Activated T-helper 17 cell treated with anti-CD3 and anti-CD28 coated beads, Interleukin-2, amount 50 U/mL, for 72 hours (primary cell): ENCODE results near the gene LTB4R. TPM values are rescaled to one million over a fixed set of nuclear protein-coding genes. Genes with fewer than 3 reads are reported as not detected.
A peak's percentile ranks its signal among the peaks of the same experiment; 100 is the strongest.

Experiments
- ATAC-seq: fragments of 150-1000 bp; cut with Tn5 transposase; replicated peaks from 2 replicates; pipeline ENCODE4 v1.10.0; 2021; ENCODE audit warnings: mild to moderate bottlenecking, moderate library complexity
- H3K27ac Mint-ChIP-seq: one replicate; pipeline ENCODE4 v1.8.0; 2022; ENCODE audit warnings: mixed read lengths
- H3K27me3 Mint-ChIP-seq: one replicate; pipeline ENCODE4 v1.8.0; 2022; ENCODE audit warnings: mixed read lengths
- H3K36me3 Mint-ChIP-seq: one replicate; pipeline ENCODE4 v1.8.0; 2022; ENCODE audit warnings: low read depth, mild to moderate bottlenecking, mixed read lengths
- H3K4me1 Mint-ChIP-seq: one replicate; pipeline ENCODE4 v1.8.0; 2022; ENCODE audit warnings: mixed read lengths
- H3K4me3 Mint-ChIP-seq: one replicate; pipeline ENCODE4 v1.8.0; 2022; ENCODE audit warnings: mild to moderate bottlenecking, mixed read lengths
- H3K9me3 Mint-ChIP-seq: one replicate; pipeline ENCODE4 v1.8.0; 2022; ENCODE audit warnings: mixed read lengths
- total RNA-seq, 2 donors: library from RNA; stranded (reverse); gene quantifications; one replicate each; pipeline ENCODE4 v1.2.3, GENCODE V29; 2022

Gene LTB4R
- total RNA-seq, 2 donors from 2014 or later: 11.6 to 21.4 TPM

DNA sequence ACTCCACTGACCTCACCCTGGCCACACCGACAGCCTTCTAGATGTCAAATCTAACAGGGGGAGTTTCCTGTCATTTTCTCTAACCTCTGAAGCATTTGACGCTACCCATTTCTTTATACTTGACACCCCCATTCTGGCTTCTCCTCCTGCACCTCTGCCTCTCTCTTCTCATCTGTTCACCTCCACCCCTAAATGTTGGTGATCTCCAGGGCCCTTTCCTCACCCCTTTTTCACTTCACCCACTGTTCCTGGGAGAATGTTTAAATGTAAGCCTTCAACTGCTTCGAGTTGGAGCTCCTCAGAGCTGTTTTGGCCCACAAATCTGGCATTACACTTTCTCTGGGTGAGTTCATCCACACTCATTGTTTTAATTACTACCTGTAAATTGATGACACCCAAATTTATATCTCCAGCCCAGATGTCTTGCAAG is 39.5 kb upstream of the LTB4R start:
- Mint-ChIP-seq H3K9me3 (no peaks in the 10 kb centered on the region), H3K4me1 (peaks cover 34% of the 10 kb centered on the region), H3K36me3 (peaks cover 15% of the 10 kb centered on the region), H3K27ac (peak overlapping the region; percentile 95), H3K4me3 (peak overlapping the region; percentile 97), H3K27me3 (no peaks in the 10 kb centered on the region)
- no peak for ATAC-seq

DNA sequence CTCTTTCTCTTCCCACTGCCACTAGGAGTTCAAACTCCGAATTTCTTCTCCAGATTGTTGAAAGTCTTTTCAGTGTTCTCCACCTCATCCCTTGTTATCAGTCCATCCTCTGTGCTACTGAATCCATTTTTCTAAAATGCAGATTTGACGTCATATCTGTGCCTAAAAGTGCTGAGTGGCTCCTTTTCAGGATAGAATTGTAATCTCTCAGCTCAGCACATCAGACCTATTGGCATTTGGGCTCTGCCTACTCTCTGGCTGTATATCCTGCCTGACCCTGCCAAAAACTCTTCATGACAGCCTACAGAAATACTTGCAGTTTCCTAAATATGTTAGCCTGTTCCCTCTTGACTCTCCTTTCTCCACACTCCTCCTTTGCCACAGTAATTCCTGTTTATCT is 38.8 kb upstream of the LTB4R start:
- ATAC-seq: no peak
- peak overlapping the region; percentile 97 for H3K4me3 Mint-ChIP-seq
- peaks cover 9% of the 10 kb centered on the region for H3K36me3 Mint-ChIP-seq
- H3K4me1 Mint-ChIP-seq: peaks cover 36% of the 10 kb centered on the region
- peak overlapping the region; percentile 95 for H3K27ac Mint-ChIP-seq
- H3K9me3 Mint-ChIP-seq: no peaks in the 10 kb centered on the region
- no peaks in the 10 kb centered on the region for H3K27me3 Mint-ChIP-seq

DNA sequence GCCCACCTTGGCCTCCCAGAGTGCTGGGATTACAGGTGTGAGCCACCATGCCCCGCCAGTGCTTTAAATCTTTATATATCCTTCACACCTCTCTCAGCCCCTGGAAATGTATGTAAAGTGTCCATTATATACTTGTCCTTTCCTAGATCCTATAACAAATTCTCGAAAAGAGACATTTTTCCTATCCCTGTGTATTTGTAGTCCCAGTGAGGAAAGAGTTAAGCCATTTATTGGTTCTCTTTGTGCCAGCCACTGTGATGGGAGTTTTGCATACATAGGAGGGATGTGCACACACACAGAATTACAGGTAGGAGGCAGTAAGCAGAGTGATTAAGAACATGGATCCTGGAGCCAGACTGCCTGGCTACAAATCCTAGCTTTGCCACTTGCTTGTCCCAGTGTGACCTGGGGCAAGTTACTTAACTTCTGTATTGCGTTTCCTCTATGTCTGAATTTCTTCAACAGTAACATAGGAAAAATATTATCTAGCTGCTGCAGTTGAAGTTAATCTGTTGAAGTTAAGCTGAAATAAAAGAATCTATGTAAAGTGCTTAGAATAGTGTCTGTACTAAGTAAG is 37.8 kb upstream of the LTB4R start:
- H3K4me3 Mint-ChIP-seq: peak overlapping the region; percentile 97
- H3K36me3 Mint-ChIP-seq: peaks cover 7% of the 10 kb centered on the region
- H3K9me3 Mint-ChIP-seq: peaks cover 3% of the 10 kb centered on the region
- peaks cover 40% of the 10 kb centered on the region for H3K4me1 Mint-ChIP-seq
- no peaks in the 10 kb centered on the region for H3K27me3 Mint-ChIP-seq
- ATAC-seq: no peak
- H3K27ac Mint-ChIP-seq: peak overlapping the region; percentile 40

DNA sequence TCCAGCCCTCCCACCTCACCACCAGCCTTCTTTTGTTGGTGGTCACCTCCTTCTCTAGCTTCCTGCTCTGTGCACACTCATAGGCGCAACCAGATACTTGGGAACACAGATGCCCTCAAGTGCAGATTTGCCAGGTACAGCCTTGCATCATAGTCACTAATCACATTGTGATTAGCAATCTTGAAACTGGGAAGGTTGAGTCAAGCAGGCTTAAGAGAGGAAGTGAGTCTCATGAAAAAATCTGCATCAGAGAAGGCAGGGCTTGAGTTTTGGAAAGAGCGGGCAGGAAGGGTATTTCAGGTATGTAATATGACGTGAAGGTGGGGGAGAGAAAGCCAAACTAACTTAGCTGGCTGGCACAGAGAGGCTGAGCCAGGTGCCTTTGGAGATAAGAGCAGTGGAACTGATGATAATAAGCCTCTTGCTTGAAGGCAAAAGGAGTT is 37.2 kb upstream of the LTB4R start:
- Mint-ChIP-seq H3K27me3 (no peaks in the 10 kb centered on the region), H3K27ac (peak overlapping the region; percentile 40), H3K36me3 (peaks cover 6% of the 10 kb centered on the region), H3K4me3 (peak overlapping the region; percentile 97), H3K9me3 (peaks cover 3% of the 10 kb centered on the region), H3K4me1 (peaks cover 46% of the 10 kb centered on the region)
- peak; percentile 81 for ATAC-seq

DNA sequence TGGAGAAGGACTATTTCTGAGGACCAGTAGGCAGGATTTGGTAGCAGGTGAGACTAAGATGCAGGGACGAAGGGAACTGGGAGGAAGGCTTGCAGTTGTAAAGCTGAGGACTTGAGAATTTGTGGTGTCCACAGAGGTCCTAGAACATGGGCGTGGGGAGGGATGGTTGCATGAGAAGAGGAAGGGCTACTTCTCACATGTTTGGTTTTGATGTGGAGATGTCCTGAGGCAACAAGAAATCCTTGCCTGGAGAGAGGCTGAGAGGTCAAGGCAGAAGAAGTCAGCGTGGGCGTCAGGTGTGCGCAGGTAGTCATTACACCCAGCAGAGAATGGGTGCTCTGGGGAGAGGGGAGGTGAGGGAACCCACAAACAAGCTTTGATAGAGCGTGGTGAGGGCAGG is 34.2 kb upstream of the LTB4R start:
- H3K36me3 Mint-ChIP-seq: no peaks in the 10 kb centered on the region
- H3K9me3 Mint-ChIP-seq: peaks cover 3% of the 10 kb centered on the region
- H3K27me3 Mint-ChIP-seq: no peaks in the 10 kb centered on the region
- ATAC-seq: no peak
- peak overlapping the region; percentile 12 for H3K27ac Mint-ChIP-seq
- no peak overlapping the region for H3K4me3 Mint-ChIP-seq
- peaks cover 54% of the 10 kb centered on the region for H3K4me1 Mint-ChIP-seq

DNA sequence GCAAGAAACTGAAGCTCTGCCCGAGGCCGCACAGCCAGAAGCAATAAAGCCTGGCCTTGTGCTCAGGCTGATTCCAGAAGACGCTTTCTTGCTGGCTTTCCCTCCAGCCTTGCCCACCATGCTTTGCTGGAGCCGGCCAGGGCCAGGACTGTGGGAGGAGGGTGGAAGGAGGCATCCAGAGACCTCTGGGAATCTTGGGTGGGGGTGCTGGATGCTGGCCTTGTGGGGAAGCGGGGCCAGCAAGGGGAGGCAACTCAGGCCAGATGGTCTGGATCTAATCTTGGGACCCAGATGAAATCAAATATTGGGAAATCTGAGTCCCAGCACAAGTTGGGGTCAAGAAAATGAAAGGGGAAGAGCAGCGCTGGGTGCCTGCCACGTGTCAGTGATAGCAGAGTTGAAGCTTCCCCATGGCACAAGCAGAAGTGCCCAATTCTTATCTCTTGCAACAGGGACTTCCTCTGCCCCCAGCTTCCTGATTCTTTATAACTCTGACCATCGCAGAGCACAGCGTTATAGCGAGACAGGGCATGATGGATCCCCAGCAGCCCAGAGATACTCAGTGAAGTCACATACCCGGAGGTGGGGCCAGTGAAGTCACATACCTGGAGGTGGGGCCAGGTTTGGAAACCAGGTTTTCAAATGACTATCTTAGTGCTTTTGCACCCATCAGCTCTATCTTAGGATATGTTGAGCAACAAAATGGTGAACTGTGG is 33.5 kb upstream of the LTB4R start:
- H3K27ac Mint-ChIP-seq: peak overlapping the region; percentile 9

DNA sequence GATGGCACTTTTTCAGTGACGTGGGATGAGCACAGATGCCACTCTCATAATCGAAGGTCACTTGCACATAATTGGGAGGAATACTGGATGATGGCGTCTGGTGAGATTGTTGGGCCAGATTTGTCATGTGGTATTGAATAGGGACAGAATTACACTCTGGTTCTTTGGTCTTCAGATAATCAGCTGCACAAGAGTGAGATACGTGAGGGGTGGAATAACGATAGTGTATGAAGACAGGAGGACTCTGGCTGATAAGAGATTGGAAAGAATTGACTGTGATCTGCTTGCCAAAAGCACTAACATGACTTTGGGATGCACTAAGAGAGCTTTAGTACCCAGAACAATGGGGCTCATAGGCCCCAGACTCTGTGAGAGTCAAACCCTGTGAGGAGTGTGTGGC is 32.9 kb upstream of the LTB4R start:
- peak overlapping the region; percentile 41 for H3K4me3 Mint-ChIP-seq
- no peaks in the 10 kb centered on the region for H3K27me3 Mint-ChIP-seq
- H3K36me3 Mint-ChIP-seq: no peaks in the 10 kb centered on the region
- ATAC-seq: no peak
- H3K9me3 Mint-ChIP-seq: peaks cover 3% of the 10 kb centered on the region
- peaks cover 46% of the 10 kb centered on the region for H3K4me1 Mint-ChIP-seq
- peak overlapping the region; percentile 9 for H3K27ac Mint-ChIP-seq

More for the DNA sequence above, 33.5 kb upstream of the LTB4R start:
- peaks cover 3% of the 10 kb centered on the region for H3K9me3 Mint-ChIP-seq
- H3K4me3 Mint-ChIP-seq: peak overlapping the region; percentile 41
- H3K4me1 Mint-ChIP-seq: peaks cover 48% of the 10 kb centered on the region
- H3K27me3 Mint-ChIP-seq: no peaks in the 10 kb centered on the region
- ATAC-seq: no peak
- H3K36me3 Mint-ChIP-seq: no peaks in the 10 kb centered on the region

DNA sequence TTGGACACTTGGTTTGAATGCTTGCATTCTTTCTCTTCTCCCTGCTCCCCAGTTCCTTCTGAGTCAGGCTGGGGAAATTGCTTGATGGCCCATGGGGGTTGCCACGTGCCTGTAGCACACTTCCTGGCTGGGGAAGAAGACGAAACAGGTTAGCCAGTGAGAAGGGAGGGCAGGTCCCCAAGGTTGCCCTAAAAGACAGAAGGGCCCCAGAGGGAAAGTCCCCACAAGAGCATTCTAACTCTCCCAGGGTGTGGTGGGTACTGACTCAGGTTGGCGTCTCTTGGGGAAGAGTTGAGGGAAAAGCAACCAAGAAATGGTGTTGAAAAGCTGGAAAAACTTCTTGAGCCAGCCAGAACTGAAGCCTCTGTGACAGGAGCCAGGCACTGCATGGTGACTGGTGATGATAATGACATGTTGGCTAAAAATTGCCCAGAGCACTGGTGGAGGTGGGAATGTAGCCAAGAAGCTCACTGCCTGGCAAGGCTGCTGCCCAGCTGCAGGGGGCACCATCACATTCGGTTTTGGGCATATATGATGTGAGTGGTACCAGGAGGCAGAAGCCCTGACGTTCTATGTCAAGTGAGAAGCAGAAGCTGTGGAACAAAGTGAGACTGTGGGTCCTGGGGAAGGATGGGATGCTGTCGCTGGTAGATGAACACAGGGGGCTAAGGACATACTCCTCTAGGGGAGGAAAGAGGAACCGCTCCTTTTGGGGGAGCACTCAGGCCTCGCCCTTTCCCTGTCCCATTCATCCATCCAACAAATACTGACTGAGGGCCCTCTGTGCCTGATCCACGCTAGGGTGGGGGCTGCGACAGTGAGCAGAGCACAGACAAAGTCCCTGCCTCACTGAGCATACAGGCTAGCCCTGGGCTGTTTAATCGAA is 31.8 kb upstream of the LTB4R start:
- ATAC-seq: peak; percentile 96
- Mint-ChIP-seq H3K4me1 (peaks cover 36% of the 10 kb centered on the region), H3K4me3 (peak overlapping the region; percentile 41), H3K27ac (peak overlapping the region; percentile 77), H3K36me3 (no peaks in the 10 kb centered on the region), H3K27me3 (no peaks in the 10 kb centered on the region), H3K9me3 (peaks cover 3% of the 10 kb centered on the region)

DNA sequence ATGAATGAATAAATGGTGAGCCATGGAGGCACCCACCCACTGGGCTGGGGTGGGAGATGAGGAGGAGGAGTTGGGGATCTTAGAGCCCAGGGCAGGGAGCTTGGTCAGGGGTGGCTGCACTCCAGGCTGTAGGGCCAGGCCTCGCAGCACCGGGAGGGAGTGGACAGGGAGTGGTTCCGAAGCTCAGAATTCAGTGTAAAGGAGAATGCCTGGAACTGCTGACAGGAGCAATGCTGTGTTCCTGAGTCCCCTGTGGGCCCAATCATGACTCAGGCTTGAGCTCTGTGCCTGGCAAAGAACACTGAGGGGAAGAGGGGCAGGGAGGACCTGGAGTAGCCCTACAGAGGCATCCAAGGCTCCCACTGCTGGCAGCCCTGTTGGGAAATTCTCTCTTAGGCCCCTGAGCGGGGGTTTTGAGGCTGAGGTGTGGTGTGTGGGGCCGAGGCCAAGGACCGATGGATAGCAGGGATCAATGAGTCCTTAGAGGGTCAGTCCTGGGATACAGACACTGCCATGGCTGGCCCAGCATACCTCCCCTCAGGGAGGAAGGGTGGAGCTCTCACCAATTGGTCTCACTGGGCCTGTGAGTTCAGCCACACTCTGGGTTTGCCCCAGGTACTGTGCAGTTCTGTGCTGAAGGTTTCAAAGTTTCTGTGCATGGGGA is 30.4 kb upstream of the LTB4R start:
- H3K4me3 Mint-ChIP-seq: no peak overlapping the region
- peak overlapping the region; percentile 77 for H3K27ac Mint-ChIP-seq
- H3K27me3 Mint-ChIP-seq: no peaks in the 10 kb centered on the region
- H3K9me3 Mint-ChIP-seq: peaks cover 3% of the 10 kb centered on the region
- no peaks in the 10 kb centered on the region for H3K36me3 Mint-ChIP-seq
- no peak for ATAC-seq
- peaks cover 30% of the 10 kb centered on the region for H3K4me1 Mint-ChIP-seq

DNA sequence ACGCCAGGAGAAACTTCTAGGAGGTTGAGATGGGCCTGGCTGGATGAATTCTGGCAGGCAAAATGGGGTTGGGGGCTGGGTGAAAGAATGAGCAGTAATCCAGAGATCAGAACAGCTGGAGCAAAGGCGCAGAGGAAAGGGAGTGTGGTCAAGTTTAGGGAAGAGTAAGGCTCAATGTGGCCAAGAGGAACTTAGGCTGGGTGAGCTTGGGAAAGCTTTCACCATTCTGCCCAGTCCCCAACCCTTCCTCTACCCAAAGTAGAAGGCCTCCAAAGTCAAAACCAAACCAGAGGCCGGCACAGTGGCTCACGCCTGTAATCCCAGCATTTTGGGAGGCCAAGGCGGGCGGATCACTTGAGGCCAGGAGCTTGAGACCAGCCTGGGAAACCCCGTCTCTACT is 29.7 kb upstream of the LTB4R start:
- Mint-ChIP-seq H3K27me3 (no peaks in the 10 kb centered on the region), H3K27ac (peak overlapping the region; percentile 27), H3K4me3 (no peak overlapping the region), H3K9me3 (peaks cover 3% of the 10 kb centered on the region), H3K4me1 (peaks cover 30% of the 10 kb centered on the region), H3K36me3 (no peaks in the 10 kb centered on the region)
- no peak for ATAC-seq

DNA sequence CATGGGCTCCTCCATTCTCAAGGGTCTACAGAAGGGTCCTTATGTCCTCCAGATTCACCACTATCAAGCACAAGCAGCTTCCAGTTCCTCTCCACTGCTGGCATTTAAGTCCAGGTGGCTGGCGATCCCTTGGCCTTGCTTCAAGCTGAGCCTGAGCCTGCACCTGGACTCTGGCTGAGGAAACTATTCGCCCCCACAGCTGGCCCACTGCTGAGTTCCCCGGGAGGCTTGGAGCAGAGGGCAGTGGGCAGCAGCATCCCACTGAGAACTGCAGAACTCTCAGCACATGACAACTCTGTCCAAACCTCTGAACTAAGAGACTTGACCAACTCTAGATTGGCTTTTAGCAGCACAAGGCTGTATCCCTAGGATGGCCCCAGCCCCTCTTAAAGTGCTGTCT is 28.6 kb upstream of the LTB4R start:
- Mint-ChIP-seq H3K9me3 (peaks cover 3% of the 10 kb centered on the region), H3K27ac (no peak overlapping the region), H3K27me3 (no peaks in the 10 kb centered on the region), H3K36me3 (peaks cover 3% of the 10 kb centered on the region), H3K4me3 (no peak overlapping the region), H3K4me1 (peaks cover 24% of the 10 kb centered on the region)
- no peak for ATAC-seq

DNA sequence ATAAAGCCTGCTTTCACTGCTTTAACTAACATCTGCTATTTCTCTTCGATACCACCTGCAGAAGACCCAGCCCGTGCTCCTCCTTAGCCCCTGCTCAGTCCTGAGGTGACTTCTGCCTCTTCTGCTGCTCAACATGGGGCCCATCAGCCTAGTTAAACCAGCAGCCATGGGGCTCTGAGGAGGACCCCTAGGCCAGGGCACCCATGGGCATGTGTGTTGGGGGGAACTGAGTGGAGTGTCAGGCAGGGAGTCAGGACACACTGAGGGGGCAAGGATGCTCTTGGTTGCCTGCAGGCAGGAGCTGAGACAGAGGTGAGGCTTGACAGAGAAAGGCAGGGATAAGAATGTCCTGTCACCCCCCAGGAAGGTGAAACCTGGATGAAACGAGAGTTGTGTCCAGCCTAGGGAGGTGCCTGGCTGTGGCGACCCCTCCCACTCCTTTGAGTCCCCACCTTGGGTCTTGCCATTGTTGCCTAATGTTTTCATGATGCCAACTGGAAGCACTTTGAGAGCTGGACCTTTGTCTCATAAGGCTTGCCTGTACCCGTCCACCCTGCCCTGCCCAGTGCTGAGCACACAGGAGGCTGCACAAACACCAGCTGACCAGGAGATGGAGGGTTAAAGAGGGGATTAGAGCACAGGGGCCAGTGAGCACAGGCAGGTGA is 27.4 kb upstream of the LTB4R start:
- Mint-ChIP-seq H3K4me1 (peaks cover 19% of the 10 kb centered on the region), H3K36me3 (peaks cover 9% of the 10 kb centered on the region), H3K9me3 (no peaks in the 10 kb centered on the region), H3K4me3 (no peak overlapping the region), H3K27me3 (no peaks in the 10 kb centered on the region), H3K27ac (no peak overlapping the region)
- no peak for ATAC-seq

DNA sequence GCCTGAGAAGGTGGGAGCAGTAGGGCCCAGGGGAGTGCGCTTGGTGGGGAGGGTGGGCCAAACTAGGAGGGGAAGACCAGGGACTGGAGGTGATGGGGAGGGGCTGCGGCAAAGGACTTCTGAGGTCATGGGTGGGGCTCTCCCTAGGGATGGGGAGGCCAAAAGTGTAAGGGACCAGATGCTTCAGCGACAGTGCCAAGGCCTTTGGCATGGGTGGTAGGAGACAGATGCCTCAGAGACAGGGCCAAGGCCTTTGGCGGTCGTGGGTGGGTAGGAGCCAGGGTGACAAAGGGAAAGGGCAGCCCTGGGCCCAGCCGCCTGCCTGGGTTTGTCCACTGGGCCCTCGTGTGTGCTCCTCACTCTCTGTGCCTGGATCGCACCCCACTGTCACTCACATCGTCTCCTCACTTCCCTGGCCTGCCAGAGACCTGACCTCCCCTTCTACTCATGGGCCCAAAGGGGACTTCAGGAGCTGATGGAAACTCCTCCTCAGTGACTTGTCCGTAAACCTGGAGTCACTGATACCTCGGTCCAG is 26.7 kb upstream of the LTB4R start:
- no peak overlapping the region for H3K4me3 Mint-ChIP-seq
- ATAC-seq: no peak
- H3K36me3 Mint-ChIP-seq: peaks cover 14% of the 10 kb centered on the region
- H3K27ac Mint-ChIP-seq: no peak overlapping the region
- H3K27me3 Mint-ChIP-seq: no peaks in the 10 kb centered on the region
- peaks cover 13% of the 10 kb centered on the region for H3K4me1 Mint-ChIP-seq
- no peaks in the 10 kb centered on the region for H3K9me3 Mint-ChIP-seq
